Head of caudate nucleus (tissue), 42 donors: ENCODE results near the gene AHCYL1.
A peak's percentile ranks its signal among the peaks of the same experiment; 100 is the strongest.
"Not testable (repeated sequence)": the region's sequence is repeated elsewhere in the genome, so short reads cannot be mapped to it uniquely, and the experiment has no call there.

ENCODE experiments used
- DNase-seq, 42 donors: peaks; one replicate each; pipeline versions ENCODE4 v3.0.0 to v3.0.0-alpha.2; 2020 to 2021; ENCODE audit warnings: mixed read lengths in 7 of 42
- intact Hi-C: fragments of 100-400 bp; cut with DNase I; formaldehyde crosslinking; loops from one replicate; pipeline ENCODE4 v1.15.0; 2022

AHCYL1 gene

DNA sequence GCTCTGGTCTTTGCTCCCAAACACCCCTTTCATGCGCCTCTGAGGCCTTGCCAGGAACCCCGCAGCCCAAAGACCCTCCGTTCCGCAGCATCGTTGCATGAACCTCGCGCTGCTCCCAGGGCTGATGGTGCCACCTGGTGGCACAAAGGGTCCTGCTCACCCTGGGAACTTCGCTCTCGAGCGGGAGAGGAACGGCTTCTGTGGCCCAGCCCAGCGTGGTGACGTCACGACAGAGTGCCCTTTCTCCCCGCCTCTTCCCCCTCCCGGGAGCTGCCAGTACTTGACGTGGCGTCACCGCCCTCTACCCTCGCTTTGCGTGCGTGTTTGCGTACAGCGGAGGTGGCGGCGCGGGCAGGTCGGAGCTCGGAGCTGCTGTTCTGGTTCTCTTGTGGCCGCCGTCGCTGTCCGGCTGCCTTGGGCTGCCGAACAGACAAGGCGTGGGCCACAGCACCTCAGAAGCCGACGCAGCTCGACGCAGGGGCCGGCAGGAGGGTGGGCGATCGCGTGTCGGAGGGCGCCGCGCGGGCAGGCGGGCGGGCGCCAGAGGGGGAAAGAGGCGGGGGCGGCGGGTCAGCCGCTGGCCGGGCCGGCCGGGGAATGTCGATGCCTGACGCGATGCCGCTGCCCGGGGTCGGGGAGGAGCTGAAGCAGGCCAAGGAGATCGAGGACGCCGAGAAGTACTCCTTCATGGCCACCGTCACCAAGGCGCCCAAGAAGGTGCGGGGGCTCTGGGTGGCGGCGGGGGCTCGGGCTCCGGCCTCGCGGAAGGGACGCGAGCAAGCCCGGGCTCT is at the start of gene AHCYL1:
AHCYL1 (plus strand) TSS at position 310 of the 791 bp plus-strand sequence; CDS start at position 598, 288 bp downstream.
- intact Hi-C loops = loop anchor here (1.0 to 10.0 kb wide), 4 partner anchors 70 to 440 kb away; partner anchors contain the start of genes CSF1 and GNAI3
- DNase-seq = peak; percentile 99 to 100 (median 100)

DNA sequence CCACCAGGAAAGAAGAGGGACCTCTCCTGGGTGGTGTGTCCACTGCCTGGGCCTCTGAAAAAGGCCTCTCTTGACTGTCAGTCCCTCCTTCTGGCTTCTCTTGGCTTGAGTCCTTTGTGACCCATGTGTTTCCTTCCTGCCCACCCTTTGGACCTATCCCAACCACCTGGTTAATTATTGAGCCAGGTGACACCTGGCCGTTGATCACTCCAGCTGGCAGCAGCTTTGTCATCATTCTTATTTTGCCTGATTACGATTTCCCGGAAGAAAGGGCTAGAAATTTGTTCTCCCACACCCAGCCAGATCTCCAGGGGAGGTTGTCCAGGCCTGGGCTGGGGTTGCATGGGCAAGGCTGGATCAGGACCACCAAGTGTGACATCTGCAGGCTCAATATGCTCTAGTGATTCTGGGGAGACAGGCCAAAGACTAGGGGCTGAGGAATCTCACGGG is 49.1 kb upstream of the AHCYL1 start:
- intact Hi-C loops = no loop called here
- peak in 1 of 42 donors; percentile 16 for DNase-seq

DNA sequence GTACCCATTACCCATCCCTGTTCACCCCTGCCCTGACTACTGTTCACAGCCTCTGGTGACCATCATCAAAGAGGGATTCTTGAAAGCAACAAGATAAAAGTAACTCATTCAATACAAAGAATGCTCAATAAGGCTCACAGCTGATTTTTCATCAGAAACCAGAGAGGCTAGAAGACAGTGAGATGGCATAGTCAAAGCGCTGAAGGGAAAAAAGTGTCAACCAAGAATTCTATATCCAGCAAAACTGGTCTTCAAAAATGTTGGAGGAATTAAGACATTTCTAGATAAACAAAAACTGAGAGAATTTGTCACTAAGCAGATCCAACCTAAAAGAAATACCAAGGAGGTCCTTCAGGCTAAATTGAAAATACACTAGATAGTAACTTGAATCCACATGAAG is 46.8 kb upstream of the AHCYL1 start:
- no peak for DNase-seq
- intact Hi-C loops = no loop called here

DNA sequence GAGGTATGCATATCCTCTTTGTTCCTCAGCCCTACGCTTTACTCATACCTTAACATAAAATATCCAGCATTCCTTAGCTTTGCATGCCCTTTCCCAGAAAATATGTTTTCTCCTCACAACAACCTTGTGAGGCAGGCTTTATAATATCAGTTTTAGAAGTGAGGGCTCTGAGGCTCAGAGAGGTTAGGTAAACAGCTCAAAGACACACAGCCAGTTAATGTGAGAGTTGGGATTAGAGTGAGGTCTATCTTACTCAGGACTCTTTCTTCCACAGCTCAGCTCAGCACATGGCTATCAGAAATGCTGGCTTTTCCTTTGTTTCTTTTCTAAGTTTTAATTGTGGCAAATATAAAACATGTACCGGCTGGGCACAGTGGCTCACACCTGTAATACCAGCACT is 46.0 kb upstream of the AHCYL1 start:
- intact Hi-C loops = no loop called here

DNA sequence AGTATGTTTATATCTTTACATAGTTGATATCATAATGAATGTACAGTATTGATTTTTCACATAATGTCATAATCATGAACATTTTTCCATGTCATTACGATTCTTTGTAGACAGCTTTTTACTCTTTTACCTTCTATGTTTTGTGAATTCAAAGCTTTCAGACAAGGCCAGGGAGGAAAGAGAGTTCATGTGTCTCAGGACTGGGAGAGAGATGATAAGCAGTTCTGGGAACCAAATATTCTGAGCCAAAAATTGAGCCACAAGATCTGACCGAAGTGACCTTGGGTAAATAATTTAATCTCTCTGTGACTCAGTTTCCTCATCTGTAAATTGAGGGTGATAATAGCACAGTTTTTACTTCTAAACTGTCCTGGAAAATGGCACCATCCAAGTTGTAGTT is 42.1 kb upstream of the AHCYL1 start:
- intact Hi-C loops = no loop called here
- DNase-seq = no peak

More for the DNA sequence above, 46.0 kb upstream of the AHCYL1 start:
- no peak for DNase-seq

DNA sequence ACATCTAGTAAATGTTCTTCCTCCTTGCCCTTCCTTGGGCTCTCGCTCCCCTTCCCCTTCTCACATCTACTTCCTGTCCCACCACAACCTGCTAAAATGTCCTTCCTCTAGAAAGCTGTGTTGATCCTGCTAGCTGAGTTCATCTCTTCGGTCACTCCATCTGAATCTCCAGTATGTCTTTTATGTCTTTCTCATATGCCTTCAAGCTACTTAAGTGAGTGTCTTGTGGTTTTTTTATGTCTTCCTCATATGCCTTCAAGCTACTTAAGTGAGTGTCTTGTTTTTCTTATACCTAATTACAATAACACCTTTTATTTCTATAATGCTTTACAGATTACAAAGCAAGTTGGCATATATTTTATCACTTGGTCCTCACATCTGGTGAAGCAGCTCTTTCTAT is 40.0 kb upstream of the AHCYL1 start:
- intact Hi-C loops = no loop called here
- DNase-seq = no peak

DNA sequence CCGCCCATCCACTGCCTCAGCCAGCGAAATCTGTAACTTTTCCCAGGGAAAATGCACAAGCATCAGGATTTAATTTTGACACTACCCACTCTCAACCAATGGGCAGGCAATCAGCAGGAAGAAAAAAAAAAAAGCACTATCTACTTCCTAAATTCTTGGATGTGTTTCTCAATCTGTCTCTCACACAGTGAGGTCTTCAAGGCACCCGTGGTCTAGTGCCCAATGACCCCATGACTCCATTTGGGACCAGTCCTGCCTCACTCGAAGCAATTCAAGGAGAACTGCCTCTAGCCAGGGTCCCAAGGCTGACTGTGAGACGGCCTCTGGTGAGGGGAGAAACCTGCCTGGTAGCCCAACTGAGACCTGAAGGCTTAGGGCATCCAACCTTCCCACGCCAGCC is 38.1 kb upstream of the AHCYL1 start:
- intact Hi-C loops = no loop called here
- DNase-seq = no peak

DNA sequence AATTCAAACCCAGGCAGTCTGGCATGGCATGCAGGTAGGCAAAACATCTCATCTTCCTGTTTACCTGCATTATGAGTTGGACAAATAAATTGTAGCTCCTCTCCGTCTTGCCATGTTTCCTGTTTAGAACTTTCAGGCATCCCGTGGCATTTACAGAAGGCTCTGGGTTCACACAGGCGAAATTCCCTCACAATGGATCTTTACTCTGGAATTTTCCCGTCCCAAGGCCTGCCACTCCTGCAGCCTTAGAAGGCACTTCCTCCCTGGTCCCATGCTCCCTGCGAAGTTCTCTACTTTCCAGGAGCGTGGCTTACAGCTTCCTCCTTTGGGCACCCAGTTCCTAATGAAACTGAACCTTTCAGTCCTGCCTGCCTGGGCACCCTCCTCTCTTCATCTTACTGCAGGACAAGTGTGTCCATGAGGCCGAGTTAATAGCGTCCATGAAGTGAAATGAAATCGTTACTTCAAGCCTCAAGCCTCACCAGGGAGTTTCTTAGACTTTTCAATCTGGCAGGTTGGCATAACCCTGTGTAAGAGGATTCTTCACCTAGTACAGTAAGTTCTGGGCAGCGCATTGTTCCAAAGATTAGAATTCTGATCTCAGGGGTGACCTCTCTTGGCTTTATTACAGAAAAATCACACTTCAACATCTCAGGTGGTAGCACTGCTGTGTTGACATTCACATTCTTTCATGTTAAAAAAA is 36.8 kb upstream of the AHCYL1 start:
- DNase-seq = no peak
- intact Hi-C loops = no loop called here

DNA sequence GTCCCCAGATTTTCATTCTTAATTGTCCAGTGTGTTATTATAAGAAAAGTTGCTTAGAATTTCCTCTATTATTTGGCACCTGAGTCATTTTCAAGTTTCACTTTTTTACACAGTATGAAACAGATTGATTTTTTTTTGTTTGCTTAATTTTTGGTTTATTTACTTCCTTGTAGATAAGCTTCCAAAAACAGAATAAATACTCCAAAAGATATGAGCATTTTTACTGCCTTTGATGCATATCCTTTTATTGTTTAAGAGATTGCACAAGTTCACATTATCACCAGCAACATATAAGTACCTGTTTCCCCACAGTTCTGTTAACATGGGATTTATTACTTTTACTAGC is 36.3 kb upstream of the AHCYL1 start:
- intact Hi-C loops = no loop called here
- no peak for DNase-seq

DNA sequence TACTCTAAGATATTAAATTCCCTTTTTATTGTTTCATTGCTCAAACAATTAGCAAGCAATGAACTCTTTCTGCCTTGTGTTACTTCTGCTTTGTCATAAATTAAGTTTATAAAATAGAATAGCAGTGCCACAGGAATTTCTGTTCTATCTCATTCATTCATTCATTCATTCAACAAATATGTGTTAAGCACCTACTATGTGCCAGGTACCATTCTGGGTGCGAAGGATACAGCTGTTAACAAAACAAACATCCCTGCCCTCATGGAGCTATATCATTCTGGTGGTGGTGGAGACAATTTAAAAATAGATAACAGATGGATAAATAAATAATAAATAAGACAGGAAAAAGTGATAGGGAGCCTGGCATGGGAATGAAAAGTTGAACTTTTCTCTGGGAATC is 34.5 kb upstream of the AHCYL1 start:
- intact Hi-C loops = no loop called here
- DNase-seq = no peak

DNA sequence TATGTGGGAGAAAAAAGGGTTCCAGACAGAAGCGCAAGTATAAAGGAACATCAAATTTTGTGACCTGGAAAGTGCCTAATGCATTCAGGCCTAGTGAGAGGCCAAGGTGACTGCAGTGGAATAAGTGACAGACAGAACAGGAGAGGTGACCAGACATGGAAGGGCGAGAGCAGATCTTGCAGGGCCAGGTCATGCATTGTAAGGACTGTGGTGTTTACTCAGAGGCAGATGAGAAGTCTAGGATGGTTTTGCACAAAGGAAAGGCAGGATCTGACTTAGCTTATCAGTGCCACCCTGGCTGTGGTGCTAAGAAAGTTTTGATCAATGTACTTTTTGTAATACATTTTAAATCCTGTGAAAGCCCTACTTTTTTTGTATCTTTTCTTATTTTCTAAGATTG is 34.1 kb upstream of the AHCYL1 start:
- DNase-seq = no peak
- intact Hi-C loops = no loop called here

DNA sequence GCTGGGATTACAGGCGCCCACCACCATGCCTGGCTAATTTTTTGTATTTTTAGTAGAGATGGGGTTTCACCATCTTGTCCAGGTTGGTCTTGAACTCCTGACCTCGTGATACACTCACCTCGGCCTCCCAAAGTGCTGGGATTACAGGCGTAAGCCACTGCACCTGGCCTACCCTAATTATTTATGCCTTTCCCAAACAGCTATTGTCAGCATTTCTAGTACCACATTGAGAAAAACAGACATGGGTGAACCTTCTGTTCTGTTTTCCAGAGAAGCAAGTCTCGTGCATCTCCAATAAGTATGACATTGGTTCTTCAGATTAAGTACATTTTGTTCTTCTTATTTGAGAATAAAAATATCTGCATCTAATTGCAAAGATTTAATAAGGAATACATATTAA is 33.1 kb upstream of the AHCYL1 start:
- DNase-seq, intact Hi-C loops: not testable (repeated sequence)

DNA sequence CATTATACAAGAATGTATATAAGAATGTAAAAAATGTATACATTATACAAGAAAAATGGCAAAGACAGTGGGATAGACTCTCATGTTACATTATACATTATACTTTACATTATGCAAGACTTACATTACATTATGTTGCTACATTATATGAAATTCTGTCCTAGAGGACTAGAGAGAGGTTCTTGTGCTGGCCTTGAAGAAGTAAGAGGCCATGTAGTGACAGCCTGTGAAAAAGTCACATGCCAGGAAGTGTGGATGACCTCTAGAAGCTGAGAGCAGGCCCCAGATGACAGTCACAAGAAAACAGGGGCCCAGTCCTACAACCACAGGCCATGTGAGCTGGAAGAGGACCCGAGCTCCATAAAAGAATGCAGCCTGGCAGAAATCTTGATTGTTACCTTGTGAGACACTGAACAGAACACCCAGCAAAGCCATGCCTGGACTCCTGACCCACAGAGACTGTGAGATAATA is 30.5 kb upstream of the AHCYL1 start:
- no peak for DNase-seq

DNA sequence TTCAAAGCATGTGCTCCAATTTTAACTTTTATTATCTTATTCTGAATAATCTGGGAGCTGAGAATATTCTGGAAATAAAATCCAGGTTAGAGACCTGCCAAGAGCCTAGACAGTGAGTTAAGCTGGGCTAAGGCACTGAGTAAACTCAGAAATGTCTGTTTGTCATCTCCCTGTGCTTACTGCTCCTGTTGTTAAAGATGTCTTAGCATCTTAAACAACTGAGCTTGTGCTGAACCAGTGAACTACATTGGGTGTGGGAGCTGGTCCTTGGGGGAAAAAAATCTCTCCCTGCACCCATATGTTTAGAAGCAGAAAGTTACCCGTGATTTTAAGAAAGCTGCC is 25.0 kb upstream of the AHCYL1 start:
- intact Hi-C loops = no loop called here
- DNase-seq = no peak

More for the DNA sequence above, 30.5 kb upstream of the AHCYL1 start:
- intact Hi-C loops = no loop called here

DNA sequence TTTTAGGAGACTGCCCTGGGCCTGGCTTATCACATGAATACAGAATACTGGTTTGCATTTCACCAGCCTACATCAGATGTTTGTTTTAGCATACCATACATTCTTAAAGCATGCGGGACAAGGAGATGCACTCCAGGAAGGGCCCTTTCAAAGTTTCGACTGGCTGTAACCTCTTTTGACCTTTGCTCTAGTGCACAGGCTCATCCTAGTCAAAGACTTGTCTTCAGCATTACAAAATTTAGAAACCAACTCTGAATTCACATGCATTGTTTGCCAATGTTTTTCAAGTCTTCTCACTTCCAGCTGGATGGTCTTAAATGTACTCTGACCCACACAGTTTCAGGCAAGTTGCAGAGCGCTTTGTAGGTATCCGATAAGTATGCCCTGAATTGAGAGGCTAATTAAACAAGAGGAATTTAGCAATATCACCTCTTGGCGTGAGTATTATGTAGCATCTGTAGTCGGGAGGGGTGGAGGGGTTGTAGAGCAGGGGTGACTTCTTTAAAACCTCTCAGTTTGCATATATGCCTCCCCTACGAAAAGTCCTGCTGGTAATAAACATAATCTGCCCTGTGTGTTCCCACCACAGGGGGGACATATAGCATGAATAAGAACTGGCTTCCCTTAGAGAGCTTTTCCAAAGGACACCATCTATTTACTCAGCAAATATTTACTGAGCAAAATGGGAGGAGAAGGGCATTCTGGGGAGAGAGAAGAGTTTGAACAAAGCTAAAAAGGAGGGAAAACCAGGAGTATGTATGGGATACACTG is 24.4 kb upstream of the AHCYL1 start:
- no peak for DNase-seq
- intact Hi-C loops = no loop called here

DNA sequence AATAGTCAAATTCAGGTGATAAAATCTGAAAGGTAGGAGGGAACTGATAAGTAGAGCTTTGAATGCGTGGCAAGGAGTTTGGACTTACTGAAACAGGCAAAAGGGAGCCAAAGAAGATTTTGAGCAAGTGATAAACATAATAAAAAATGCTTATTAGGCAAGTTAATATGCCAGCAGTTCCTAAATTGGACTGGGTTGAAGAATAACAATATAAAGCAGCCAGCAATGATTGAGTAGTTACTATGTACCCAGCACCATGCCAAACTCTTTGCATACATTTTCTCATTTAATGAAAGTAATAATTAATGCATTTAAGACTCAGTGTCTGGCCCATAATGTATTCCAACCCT is 23.8 kb upstream of the AHCYL1 start:
- no peak for DNase-seq
- intact Hi-C loops = no loop called here

DNA sequence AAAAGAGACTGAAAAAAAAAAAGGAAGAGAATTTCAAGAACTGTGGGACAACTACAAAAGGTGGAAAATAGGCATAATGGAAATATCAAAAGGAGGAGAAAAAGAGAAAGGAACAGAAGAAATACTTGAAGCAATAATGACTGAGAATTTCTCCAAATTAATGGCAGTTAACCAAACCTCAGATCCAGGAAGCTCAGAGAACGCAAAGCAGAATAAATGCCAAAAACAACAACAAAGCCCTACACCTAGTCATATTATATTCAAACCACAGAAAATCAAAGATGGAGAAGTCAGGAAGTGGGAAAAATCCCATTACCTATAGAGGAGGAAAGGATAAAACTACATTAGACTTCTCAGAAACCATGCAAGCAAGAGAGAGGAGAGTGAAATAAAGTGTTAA is 20.7 kb upstream of the AHCYL1 start:
- intact Hi-C loops = no loop called here

DNA sequence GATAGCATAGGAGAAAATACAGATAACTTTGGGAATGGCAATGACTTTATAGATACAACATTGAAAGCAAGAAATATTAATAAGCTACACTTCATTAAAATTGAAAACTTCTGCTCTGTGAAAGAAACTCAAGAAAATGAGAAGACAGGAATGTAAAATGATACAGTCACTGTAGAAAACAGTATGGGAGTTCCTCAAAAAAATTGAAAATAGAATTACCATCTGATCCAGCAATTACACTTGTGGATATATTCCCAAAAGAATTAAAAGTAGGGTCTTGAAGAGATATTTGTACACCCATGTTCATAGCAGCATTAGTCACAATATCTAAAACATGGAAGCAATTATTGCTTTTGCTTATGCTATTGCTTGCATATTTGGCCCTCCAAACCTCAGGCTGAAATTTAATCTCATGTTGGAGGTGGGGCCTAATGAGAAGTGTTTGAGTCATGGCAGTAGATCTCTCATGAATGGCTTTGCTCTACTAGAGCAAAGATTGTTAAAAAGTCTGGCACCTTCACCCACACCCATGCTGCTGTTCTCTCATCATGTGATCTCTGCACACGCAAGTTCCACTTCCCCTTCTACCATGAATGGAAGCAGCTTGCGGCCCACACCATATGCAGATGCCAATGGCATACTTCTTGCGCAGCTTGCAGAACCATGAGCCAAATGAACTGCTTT is 15.3 kb upstream of the AHCYL1 start:
- intact Hi-C loops = no loop called here
- DNase-seq = no peak

More for the DNA sequence above, 20.7 kb upstream of the AHCYL1 start:
- DNase-seq = no peak

DNA sequence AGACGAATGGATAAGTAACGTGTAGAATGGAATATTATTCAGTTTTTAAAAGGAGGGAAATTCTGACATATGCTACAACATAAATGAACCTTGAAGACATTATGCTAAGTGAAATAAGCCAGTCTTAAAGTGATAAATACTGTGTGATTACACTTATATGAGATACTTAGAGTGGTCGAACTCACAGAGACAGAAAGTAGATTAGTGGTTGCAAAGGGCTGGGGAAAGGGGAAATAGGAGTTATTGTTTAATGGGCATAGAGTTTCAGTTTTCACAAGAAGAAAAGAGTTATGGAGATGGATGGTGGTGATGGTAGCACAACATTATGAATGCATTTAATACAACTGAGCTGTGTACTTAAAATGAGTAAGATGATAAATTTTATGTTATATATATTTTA is 14.7 kb upstream of the AHCYL1 start:
- intact Hi-C loops = no loop called here
- DNase-seq = no peak
